DMS 273 (cell line): ENCODE measurements around the gene DNLZ.
"Not testable (repeated sequence)": the region's sequence is repeated elsewhere in the genome, so short reads cannot be mapped to it uniquely, and the experiment has no call there.

Experiments
- DNase-seq: peaks from one replicate; lab custom pipeline; 2025; ENCODE audit not compliant: unreplicated experiment; lab: John Stamatoyannopoulos, UW

The DNLZ gene

GRCh38 chr9:136363106-136363948 is at the start of gene DNLZ:
DNLZ (minus strand) TSS chr9:136363744; CDS start chr9:136363714, 30 bp downstream.
- peak; percentile 95 for DNase-seq

- peak; percentile 83 for DNase-seq
Observed at GRCh38 chr9:136412962-136413361, 49.4 kb upstream of the DNLZ start.

GRCh38 chr9:136411378-136411777 is 47.8 kb upstream of the DNLZ start:
- DNase-seq = no peak

GRCh38 chr9:136410500-136411287 is 47.1 kb upstream of the DNLZ start, which contains the start of the genes ENTR1 and PMPCA:
ENTR1 (minus strand) TSS chr9:136410614; CDS start chr9:136410397, 217 bp downstream.
PMPCA (plus strand) TSS chr9:136410658; CDS start chr9:136410669, 11 bp downstream.
- peak; percentile 95 for DNase-seq

GRCh38 chr9:136409557-136410455 is 46.3 kb upstream of the DNLZ start:
- peak; percentile 55 for DNase-seq

GRCh38 chr9:136407911-136408310 is 44.4 kb upstream of the DNLZ start:
- DNase-seq = no peak

GRCh38 chr9:136407061-136407460 is 43.5 kb upstream of the DNLZ start:
- not testable (repeated sequence) for DNase-seq

- DNase-seq = not testable (repeated sequence)
Observed at GRCh38 chr9:136405904-136406303, 42.4 kb upstream of the DNLZ start.

- DNase-seq = no peak
Observed at GRCh38 chr9:136405481-136405880, 41.9 kb upstream of the DNLZ start.

GRCh38 chr9:136404801-136405136 is 41.2 kb upstream of the DNLZ start:
- DNase-seq = no peak

GRCh38 chr9:136403915-136404800 is 40.6 kb upstream of the DNLZ start:
- no peak for DNase-seq

- DNase-seq = no peak
Observed at GRCh38 chr9:136403538-136403914, 40.0 kb upstream of the DNLZ start.

GRCh38 chr9:136402067-136402466 is 38.5 kb upstream of the DNLZ start:
- DNase-seq = no peak

GRCh38 chr9:136401173-136401922 is 37.8 kb upstream of the DNLZ start:
- DNase-seq = no peak

GRCh38 chr9:136400038-136400834 is 36.7 kb upstream of the DNLZ start, which contains the start of gene SNAPC4:
SNAPC4 (minus strand) TSS chr9:136400170; CDS start chr9:136398428, 1,742 bp downstream.
- DNase-seq = peak; percentile 95

GRCh38 chr9:136399176-136400037 is 35.9 kb upstream of the DNLZ start:
- DNase-seq = peak; percentile 69

GRCh38 chr9:136398286-136398685 is 34.7 kb upstream of the DNLZ start:
- DNase-seq = no peak
